Right kidney (tissue), 9 donors: ENCODE measurements around the gene PPP5C.
"Not testable (repeated sequence)": the region's sequence is repeated elsewhere in the genome, so short reads cannot be mapped to it uniquely, and the experiment has no call there.

ENCODE experiments used
- DNase-seq: peaks from one replicate; pipeline ENCODE4 v3.0.0-alpha.2; 2016
- long read RNA-seq, 8 donors: transcript quantifications; one replicate each; lab custom pipeline, GENCODE V29; 2026

Gene PPP5C, protein sequence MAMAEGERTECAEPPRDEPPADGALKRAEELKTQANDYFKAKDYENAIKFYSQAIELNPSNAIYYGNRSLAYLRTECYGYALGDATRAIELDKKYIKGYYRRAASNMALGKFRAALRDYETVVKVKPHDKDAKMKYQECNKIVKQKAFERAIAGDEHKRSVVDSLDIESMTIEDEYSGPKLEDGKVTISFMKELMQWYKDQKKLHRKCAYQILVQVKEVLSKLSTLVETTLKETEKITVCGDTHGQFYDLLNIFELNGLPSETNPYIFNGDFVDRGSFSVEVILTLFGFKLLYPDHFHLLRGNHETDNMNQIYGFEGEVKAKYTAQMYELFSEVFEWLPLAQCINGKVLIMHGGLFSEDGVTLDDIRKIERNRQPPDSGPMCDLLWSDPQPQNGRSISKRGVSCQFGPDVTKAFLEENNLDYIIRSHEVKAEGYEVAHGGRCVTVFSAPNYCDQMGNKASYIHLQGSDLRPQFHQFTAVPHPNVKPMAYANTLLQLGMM
- long read RNA-seq, donor 1, transcript PPP5C-201 (13 exons, 2,109 nt), result major isoform, 32 of 62 reads
- long read RNA-seq, donor 1, partial matches to known transcripts, result 23 of 62 reads
- long read RNA-seq, donor 1, other reads (novel, unspliced or antisense), result 0 of 62 reads
- long read RNA-seq, donor 2, transcript PPP5C-201 (13 exons, 2,109 nt), result major isoform, 23 of 23 reads
- long read RNA-seq, donor 2, partial matches to known transcripts, result 0 of 23 reads
- long read RNA-seq, donor 2, other reads (novel, unspliced or antisense), result 0 of 23 reads
- long read RNA-seq, donor 3, transcript PPP5C-201 (13 exons, 2,109 nt), result major isoform, 15 of 22 reads
- long read RNA-seq, donor 3, partial matches to known transcripts, result 0 of 22 reads
- long read RNA-seq, donor 3, other reads (novel, unspliced or antisense), result 0 of 22 reads
- long read RNA-seq, donor 4, transcript PPP5C-201 (13 exons, 2,109 nt), result major isoform, 14 of 20 reads
- long read RNA-seq, donor 4, partial matches to known transcripts, result 0 of 20 reads
- long read RNA-seq, donor 4, other reads (novel, unspliced or antisense), result 0 of 20 reads
- long read RNA-seq, donor 5, transcript PPP5C-201 (13 exons, 2,109 nt), result major isoform, 22 of 47 reads
- long read RNA-seq, donor 5, partial matches to known transcripts, result 12 of 47 reads
- long read RNA-seq, donor 5, other reads (novel, unspliced or antisense), result 6 of 47 reads
- long read RNA-seq, donor 6, transcript PPP5C-201 (13 exons, 2,109 nt), result major isoform, 23 of 29 reads
- long read RNA-seq, donor 6, partial matches to known transcripts, result 0 of 29 reads
- long read RNA-seq, donor 6, other reads (novel, unspliced or antisense), result 0 of 29 reads
- long read RNA-seq, donor 7, transcript PPP5C-201 (13 exons, 2,109 nt), result major isoform, 39 of 67 reads
- long read RNA-seq, donor 7, partial matches to known transcripts, result 14 of 67 reads
- long read RNA-seq, donor 7, other reads (novel, unspliced or antisense), result 5 of 67 reads
- long read RNA-seq, donor 8, transcript PPP5C-201 (13 exons, 2,109 nt), result major isoform, 16 of 19 reads
- long read RNA-seq, donor 8, partial matches to known transcripts, result 0 of 19 reads
- long read RNA-seq, donor 8, other reads (novel, unspliced or antisense), result 0 of 19 reads

DNA sequence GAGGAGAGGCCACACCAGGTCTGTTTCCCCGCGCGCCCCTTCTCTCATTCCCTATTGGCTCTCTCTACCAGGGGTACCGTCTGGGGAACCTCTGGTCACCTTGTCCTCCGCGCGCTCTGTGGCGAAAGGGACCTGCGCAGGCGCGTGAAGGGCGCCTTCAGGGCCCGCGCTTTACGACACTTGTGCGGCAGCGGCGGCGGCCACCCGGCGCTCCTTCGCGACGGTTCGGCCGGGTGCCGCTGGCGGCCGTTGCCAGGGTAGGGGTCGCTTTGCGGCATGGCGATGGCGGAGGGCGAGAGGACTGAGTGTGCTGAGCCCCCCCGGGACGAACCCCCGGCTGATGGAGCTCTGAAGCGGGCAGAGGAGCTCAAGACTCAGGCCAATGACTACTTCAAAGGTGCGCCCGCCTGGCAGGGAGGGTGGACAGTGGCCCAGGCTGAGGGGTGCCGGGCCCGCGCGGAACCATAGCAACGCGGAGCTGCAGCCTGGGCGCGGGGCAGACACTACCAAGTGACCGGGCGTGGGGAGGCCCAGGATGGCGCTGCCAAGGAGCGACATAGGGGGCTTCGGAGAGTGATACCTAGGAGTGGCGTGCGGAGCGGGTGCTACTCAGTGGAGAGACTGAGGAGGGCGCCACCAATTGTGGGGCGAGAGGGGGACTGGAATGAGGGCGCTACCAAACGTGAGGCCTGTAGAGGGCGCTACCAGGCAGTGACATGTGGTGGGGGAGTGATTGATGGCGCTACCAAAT, at the start of gene PPP5C:
Gene PPP5C (plus strand): TSS at position 267 of the 751 bp plus-strand sequence. CDS start 10 bp downstream, at position 277.
- DNase-seq, result peak; percentile 95

DNA sequence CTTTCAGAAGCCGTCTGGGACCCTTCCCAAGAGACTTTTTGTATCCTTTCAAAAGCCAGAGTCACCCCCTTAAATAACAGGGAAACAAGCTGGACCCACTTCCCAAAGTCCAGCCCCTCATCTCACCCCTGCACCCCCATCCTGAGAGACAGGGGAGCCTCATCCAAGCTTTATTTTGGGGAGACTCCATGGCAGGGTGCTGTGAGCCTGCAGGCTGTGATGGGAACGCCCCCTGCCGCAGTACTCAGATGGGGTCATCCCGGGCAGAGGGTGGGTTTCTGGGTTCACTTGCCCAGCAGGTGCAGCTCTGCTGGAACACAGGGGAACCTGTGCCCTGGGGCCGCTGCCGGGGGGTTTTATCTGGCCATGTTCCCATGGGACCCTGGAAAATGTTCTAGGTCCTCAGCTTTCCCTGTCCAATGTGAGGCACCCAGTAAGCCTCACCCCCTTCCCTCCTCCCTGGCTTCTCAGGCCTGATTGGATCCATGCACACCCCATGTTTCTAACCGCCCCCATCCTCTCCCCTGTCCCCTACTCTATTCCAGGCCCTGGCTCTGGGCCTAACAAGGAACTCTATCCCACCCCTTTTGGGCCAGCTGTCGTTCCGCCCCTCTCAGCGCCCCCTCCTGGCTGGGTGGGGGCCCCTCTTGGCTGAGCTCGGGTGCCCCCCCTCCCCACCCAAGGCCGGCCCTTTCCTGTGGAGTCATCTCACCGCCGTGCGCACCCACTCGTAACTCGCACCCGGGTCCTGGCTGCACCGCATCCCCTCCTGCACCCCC, 49.0 kb upstream of the PPP5C start:
- DNase-seq, result peak; percentile 34

DNA sequence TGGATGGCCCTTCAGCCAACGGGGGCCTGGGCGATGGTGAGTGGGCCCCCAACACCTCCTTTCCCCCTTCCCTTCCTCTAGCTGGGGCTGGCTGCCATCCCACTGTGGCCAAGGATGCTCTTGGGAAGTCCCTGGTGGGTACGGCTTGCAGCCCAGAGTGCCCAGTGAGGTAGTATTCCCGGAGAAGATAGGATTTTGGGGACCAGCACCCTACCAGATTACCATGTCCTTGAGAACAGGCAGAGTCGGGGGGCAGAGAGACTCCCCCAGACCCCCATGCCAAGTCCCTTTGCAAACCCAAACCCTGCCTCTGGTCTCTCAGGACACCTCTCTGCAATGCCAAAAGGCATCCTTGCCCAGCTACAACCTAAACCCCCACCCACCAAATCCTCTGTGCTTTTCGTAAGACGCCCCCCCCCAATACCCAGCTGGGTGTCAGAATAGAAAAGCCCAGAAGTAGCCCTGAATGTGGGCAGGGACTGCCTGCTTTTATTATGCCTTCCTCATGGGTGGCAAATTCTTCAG, 48.3 kb upstream of the PPP5C start:
- DNase-seq, result no peak

DNA sequence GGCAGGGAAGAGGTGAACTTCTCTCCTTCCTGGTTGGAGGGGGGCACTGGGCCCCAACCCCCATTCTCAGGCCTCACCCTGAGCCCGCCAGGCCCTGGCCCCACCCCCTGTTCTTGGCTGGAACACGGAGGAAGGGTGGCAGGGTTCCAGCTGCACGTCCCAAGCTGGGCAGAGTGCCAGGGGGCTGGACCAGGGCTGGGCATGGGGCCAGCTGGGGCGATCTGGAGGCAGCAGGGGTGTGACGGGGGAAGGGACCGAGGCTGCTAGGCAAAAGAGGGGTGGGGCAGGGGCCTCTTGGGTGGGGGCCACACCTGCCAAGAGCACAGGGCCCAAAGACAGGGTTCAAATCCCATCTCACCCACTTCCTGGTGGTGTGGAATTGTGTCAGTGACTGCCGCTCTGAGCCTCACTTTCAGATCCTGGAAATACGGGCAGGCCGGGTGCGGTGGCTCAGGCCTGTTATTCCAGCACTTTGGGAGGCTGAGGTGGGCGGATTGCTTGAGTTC, 47.8 kb upstream of the PPP5C start:
- peak; percentile 82 for DNase-seq

DNA sequence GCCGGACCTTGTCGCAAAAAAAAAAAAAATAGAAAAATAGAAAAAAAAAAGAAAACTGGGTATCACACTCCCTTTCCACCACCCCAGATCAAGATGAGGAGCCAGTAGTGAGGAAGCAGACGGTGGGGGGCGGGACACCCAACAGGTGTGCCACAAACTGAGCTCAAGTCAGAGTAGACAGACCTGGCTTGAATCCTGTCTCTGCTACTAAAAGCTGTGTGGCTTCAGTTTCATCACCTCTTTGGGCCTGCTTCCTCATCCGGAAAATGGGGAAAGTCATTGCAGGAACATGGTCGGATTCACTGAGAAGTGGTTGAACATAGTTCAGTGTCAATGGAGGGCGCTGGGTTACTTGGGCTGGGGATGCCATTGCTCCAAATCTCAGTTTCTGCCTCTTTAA, 47.2 kb upstream of the PPP5C start:
- DNase-seq, result no peak

DNA sequence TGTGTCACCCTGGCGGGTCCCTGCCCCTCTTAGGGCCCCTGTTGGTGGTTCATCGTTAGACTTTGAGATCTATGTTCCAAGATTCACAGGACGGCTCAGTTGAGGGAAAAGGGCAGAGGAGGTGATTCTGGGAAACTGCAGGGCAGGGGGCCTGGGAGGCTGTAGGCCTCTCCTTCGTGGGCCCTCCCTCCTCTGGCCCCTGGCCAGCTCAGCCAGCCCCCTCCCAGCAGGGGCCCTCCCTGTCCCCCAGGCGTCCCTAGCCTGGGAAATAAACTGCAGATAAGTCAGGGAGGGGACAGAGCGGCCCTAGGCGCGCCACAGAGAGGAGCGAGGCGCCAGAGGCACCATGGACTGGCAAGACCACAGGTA, 43.6 kb upstream of the PPP5C start:
- DNase-seq, result no peak

DNA sequence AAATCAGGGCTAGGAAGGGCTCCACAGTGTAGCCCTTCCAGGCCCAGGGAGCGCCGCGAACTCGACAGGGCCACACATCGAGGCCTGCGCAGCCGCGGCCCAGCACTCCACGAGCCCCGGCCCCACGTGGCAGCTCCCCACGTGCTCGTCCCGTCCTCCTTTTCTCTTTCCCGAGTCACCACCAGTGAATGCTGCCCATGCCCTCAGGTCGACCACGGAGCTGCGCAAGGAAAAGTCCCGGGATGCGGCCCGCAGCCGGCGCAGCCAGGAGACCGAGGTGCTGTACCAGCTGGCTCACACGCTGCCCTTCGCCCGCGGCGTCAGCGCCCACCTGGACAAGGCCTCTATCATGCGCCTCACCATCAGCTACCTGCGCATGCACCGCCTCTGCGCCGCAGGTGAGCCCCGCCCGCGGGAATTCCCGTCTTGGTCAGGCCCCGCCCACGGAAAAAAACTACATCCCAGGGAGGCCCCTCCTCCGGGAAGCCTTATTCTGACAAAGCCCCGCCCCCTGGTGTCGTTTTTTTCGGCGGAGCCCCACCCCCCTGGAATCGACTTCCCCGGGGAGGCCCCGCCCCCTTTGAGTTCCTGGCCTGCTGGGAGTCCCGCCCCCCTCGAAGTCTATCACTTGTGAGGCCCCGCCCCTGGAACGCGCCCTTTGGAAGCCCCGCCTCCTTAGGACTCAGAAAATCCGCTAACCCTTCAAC, 43.0 kb upstream of the PPP5C start:
- DNase-seq, result peak; percentile 77

DNA sequence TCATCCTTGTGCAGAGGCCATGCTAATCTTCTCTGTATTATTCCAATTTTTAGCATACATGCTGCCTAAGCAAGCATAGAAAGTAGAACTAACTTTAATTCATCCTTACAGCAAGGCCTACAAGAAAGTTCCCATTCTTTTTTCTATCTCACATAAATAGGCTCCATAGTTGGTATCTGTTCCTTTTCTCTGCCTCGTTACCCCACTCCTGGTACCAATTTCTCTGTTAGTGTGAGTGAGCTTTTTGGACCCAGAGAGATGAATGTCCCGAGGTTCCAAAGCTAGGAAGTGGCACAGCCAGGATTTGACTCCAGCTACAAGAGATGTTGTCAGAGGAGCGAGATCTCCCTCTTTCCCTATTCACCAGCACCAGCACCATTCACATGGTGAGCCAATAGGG, 40.4 kb upstream of the PPP5C start:
- DNase-seq, result no peak

DNA sequence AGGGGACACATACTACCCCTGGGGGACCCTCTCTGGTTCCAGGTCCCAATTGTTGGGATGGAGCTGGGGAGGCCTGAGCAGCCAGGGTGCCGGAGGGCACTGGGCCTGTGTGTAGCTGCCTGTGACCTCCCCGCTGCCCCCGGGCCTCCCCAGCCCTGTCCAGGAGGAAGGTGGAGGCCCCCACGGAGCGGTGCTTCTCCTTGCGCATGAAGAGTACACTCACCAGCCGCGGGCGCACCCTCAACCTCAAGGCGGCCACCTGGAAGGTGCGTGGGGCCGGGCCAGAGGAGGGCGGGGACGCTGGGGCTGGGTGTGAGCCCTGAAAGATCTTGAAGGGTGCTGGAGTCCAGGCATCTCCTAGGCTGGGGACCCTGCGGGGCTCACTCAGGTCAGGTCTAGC, 38.4 kb upstream of the PPP5C start:
- no peak for DNase-seq

DNA sequence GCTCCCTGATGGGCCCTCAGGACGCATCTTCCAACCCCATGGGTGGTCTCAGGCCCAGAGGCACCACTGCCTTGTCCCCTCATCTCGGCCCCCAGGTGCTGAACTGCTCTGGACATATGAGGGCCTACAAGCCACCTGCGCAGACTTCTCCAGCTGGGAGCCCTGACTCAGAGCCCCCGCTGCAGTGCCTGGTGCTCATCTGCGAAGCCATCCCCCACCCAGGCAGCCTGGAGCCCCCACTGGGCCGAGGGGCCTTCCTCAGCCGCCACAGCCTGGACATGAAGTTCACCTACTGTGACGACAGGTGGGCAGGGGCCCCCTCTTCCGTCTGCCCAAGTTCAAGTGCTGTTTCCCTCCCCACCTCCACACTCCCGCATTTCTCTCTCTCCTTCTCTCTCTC, 37.8 kb upstream of the PPP5C start:
- DNase-seq, result no peak

DNA sequence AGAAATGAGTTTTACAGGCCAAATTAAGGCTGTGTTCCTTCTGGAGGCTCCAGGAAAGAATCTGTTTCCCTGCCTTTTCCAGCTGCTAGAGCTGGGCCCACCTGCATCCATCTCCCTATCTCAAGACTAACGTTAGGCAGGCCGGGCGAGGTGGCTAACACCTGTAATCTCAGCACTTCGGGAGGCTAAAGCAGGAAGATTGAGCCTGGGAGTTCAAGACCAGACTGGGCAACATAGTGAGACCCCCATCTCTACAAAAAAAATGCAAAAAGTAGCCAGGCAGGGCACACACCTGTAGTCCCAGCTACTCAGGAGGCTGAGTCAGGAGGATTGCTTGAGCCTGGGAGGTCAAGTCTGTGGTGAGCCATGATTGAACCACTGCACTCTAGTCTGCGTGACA, 35.4 kb upstream of the PPP5C start:
- no peak for DNase-seq

DNA sequence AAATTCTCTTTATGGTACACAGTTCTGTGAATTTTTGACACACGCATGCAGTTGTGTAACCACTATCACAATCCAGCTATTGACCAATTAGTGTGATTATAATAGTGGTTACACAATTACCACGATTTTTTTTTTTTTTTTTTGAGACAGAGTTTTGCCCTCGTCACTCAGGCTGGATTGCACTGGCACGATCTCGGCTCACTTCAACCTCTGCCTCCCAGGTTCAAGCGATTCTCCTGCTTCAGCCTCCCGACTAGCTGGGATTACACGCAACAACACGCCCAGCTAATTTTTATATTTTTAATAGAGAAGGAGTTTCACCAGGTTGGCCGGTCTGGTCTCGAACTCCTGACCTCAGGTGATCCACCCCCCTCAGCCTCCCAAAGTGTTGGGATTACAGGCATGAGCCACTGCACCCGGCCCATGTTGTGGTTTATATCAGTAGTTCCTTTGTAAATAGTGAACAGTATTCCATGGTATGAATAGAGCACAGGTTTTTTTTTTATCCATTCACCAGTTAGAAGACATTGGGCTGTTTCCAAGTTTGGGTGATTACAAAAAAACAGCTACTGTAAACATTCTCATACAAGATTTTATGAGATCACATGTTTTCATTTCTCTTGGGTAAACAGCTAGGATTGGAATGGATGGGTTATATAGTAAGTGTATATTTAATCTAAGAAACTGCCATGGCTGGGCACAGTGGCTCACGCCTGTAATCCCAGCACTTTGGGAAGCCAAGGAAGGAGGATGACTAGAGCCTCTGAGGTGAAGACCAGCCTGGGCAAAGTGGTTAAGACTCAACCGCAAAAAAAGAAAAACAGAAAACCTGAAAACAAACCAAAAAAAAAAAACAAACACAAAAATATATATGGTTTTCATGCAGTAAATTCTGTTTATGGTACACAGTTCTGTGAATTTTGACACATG, 33.1 kb upstream of the PPP5C start:
- DNase-seq, result not testable (repeated sequence)

DNA sequence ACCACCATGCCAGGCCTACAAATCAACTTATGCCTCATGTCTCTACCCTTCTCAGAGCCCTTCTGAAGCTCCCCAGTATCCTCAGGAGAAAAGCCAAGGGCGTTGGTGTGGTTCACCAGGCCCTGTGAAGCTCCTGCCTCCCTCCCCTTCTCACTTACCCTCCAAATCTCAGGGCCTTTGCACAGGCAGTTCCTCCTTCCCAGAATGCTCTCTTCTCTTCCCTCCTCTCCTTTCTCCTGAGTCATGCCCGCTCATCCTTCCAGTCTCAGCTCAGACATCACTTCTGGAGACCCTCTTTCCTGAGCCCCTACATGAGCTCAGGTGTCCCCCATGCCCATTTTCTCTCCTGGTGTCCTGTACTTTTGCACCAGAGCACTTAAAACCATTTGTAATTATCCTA, 29.5 kb upstream of the PPP5C start:
- DNase-seq, result no peak

DNA sequence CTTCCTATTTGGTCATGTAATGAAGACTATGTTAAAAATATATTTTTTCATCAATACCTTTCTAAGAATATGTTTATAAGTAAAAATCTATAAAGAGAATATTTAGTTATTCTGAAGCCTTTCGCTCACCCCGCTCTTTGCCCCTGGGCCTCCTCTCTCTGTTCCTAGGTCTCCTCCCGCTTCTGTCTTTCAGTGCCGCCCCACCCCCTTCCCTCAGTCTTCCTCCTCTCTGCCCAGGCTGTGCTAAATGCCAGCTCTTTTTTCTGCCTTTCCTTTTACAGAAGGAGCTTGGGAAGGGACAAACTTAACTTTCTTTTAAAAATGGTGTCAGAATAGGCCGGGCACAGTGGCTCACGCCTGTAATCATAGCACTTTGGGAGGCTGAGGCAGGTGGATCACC, 27.3 kb upstream of the PPP5C start:
- DNase-seq, result no peak

DNA sequence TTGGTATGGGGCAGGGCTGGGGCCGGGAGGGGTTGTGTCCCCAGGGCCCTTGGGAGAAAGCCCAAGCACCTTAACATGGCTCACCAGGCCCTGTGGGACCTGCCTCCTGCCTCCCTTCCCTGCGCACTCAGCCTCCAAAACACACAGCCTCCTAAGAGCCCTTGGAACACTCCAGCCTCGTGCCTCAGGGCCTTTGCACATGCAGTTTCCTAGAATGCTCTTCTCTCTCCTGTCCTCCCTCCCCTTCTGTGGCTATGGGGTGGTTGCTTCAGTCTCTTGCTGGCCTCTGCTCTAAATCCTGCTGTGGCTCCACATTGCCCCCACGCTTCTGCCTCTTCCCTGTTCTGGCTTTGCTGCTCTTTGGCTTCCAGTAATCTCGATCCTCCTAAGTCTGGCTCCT, 26.3 kb upstream of the PPP5C start:
- no peak for DNase-seq

DNA sequence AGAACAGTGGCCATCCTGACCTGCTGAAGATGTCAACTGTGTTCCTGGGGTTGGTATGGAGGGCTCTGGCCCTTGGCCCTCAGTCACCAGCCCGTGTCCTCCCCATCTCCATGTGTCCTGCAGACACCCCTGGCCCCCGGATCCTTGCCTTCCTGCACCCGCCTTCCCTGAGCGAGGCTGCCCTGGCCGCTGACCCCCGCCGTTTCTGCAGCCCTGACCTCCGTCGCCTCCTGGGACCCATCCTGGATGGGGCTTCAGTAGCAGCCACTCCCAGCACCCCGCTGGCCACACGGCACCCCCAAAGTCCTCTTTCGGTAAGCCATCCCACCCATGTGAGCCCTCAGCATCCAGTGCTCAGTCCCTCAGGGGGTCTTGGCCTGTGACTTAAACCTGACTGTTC, 25.2 kb upstream of the PPP5C start:
- no peak for DNase-seq

DNA sequence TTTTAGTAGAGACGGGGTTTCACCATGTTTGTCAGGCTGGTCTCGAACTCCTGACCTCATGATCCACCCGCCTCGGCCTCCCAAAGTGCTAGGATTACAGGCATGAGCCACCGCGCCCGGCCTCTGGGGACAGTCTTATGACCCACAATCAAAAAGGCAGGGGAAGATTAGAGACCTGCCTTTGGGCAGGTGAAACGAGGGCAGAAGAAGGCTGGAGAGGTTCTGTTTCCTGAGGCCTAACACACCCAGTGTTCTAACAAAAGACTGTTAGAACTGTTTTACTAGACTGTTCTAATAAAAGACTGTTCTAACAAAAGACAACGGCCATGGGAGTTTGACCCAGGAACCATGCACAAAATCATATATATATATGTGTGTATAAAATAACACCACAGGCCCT, 23.7 kb upstream of the PPP5C start:
- DNase-seq, result not testable (repeated sequence)

DNA sequence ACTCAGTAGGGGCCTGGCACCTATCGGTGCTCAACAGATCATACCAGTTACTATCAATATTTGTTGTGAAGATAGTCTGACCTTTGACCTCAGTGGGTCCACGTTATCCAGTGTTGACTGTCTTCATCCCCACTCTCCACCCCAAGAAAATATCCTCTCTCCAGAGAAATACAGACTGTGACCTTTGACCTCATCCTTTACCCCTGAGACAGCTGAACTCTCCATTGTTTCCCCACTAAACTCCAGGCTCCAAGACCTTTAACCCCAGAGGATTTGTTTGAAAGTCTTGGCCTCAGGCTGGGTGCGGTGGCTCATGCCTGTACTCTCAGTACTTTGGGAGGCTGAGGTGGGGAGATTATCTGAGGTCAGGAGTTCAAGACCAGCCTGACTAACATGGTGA, 22.6 kb upstream of the PPP5C start:
- DNase-seq, result no peak
